Activated naive CD8-positive, alpha-beta T cell treated with anti-CD3 and anti-CD28 coated beads, Interleukin-2, amount 10 ng/mL, durations not matched to agents 7 days and 5 days (primary cell): Measurements from ENCODE around the gene PARVG. TPM values are rescaled to one million over a fixed set of nuclear protein-coding genes. Genes with fewer than 3 reads are reported as not detected.

Experiments used
- ATAC-seq: fragments of 150-1000 bp; cut with Tn5 transposase; one replicate; pipeline ENCODE4 v1.10.0; 2021; ENCODE audit warnings: low read depth, moderate library complexity
- POLR2A ChIA-PET: fragments of 350-600 bp; sonication (Branson Sonifier 250); formaldehyde crosslinking; loops from one replicate; lab custom pipeline; 2021; ENCODE audit warnings: antibody characterized with exemption; lab: Charles Lee
- DNase-seq: peaks from one replicate; pipeline ENCODE4 v3.0.0; 2021
- H3K27ac Mint-ChIP-seq: one replicate; pipeline ENCODE4 v1.8.0; 2022; ENCODE audit warnings: mild to moderate bottlenecking, mixed read lengths
- H3K27me3 Mint-ChIP-seq: one replicate; pipeline ENCODE4 v1.8.0; 2022; ENCODE audit warnings: mild to moderate bottlenecking, moderate library complexity, mixed read lengths
- H3K36me3 Mint-ChIP-seq: one replicate; pipeline ENCODE4 v1.8.0; 2021; ENCODE audit warnings: mild to moderate bottlenecking, mixed read lengths
- H3K4me1 Mint-ChIP-seq: one replicate; pipeline ENCODE4 v1.8.0; 2021; ENCODE audit warnings: mixed read lengths
- H3K4me3 Mint-ChIP-seq: one replicate; pipeline ENCODE4 v1.8.0; 2022; ENCODE audit warnings: mild to moderate bottlenecking, moderate library complexity, mixed read lengths
- H3K9me3 Mint-ChIP-seq: one replicate; pipeline ENCODE4 v1.8.0; 2021; ENCODE audit warnings: mixed read lengths
- total RNA-seq, 2 experiments: library from RNA; stranded (reverse); gene quantifications; one replicate each; pipeline ENCODE4 v1.2.3, GENCODE V29; 2021

The PARVG gene
- 100 to 1,000 TPM; 238 to 241 TPM for total RNA-seq

- ATAC-seq, result peak; percentile 23
- no peaks in the 10 kb centered on the region for H3K9me3 Mint-ChIP-seq
- POLR2A ChIA-PET, result interaction anchor here (0.6 to 3.1 kb wide), 24 partner anchors 9 to 534 kb away, joined by 3 to 14 read pairs (median 4); partner anchors contain the start of genes PARVB and SAMM50
- H3K4me1 Mint-ChIP-seq, result peaks cover 21% of the 10 kb centered on the region
- peaks cover 6% of the 10 kb centered on the region for H3K36me3 Mint-ChIP-seq
- peaks cover 8% of the 10 kb centered on the region for H3K27me3 Mint-ChIP-seq
- DNase-seq, result no peak
- peak within 1 kb of the TSS; percentile 97 for H3K4me3 Mint-ChIP-seq
- H3K27ac Mint-ChIP-seq, result peak within 1 kb of the TSS; percentile 96
Measured at GRCh38 chr22:44180706-44181032, at the start of gene PARVG. TSS of gene PARVG (plus strand) at chr22:44180925. CDS start at chr22:44183330, 2,405 bp downstream.

DNA sequence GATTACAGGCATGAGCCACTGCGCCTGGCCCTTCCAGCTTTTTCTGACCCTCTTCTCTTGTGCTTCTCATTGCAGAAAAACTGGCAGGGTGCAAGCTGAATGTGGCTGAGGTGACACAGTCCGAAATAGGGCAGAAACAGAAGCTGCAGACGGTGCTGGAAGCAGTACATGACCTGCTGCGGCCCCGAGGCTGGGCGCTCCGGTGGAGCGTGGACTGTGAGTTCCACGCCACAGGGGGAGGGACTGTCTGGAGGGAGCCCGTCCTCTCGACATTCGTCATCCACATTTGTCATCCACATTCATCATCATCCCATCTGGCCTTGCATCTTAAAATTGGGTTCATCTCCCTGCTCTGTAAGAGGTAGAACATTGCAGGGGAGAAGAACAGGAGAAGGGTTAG, 49.3 kb upstream of the PARVG start:
- Mint-ChIP-seq H3K27me3 (no peaks in the 10 kb centered on the region), H3K4me1 (peaks cover 12% of the 10 kb centered on the region), H3K9me3 (peaks cover 11% of the 10 kb centered on the region), H3K4me3 (no peak overlapping the region), H3K36me3 (peaks cover 33% of the 10 kb centered on the region), H3K27ac (no peak overlapping the region)
- ATAC-seq, result no peak
- POLR2A ChIA-PET, result no interaction called here
- no peak for DNase-seq

- peaks cover 35% of the 10 kb centered on the region for H3K36me3 Mint-ChIP-seq
- DNase-seq, result no peak
- H3K27ac Mint-ChIP-seq, result no peak overlapping the region
- H3K4me3 Mint-ChIP-seq, result no peak overlapping the region
- POLR2A ChIA-PET, result no interaction called here
- H3K9me3 Mint-ChIP-seq, result peaks cover 14% of the 10 kb centered on the region
- H3K4me1 Mint-ChIP-seq, result peaks cover 15% of the 10 kb centered on the region
- ATAC-seq, result no peak
- no peaks in the 10 kb centered on the region for H3K27me3 Mint-ChIP-seq
Measured at GRCh38 chr22:44131989-44132685, 48.6 kb upstream of the PARVG start.

GRCh38 chr22:44132724-44133123, 48.0 kb upstream of the PARVG start:
- no peaks in the 10 kb centered on the region for H3K27me3 Mint-ChIP-seq
- peaks cover 37% of the 10 kb centered on the region for H3K36me3 Mint-ChIP-seq
- no peak for DNase-seq

GRCh38 chr22:44133161-44133560, 47.6 kb upstream of the PARVG start:
- ATAC-seq, result no peak
- Mint-ChIP-seq H3K4me3 (no peak overlapping the region), H3K27ac (no peak overlapping the region)

More at GRCh38 chr22:44132724-44133123, 48.0 kb upstream of the PARVG start:
- Mint-ChIP-seq H3K4me1 (peaks cover 13% of the 10 kb centered on the region), H3K4me3 (no peak overlapping the region), H3K9me3 (peaks cover 12% of the 10 kb centered on the region), H3K27ac (no peak overlapping the region)
- POLR2A ChIA-PET, result no interaction called here
- no peak for ATAC-seq

DNA sequence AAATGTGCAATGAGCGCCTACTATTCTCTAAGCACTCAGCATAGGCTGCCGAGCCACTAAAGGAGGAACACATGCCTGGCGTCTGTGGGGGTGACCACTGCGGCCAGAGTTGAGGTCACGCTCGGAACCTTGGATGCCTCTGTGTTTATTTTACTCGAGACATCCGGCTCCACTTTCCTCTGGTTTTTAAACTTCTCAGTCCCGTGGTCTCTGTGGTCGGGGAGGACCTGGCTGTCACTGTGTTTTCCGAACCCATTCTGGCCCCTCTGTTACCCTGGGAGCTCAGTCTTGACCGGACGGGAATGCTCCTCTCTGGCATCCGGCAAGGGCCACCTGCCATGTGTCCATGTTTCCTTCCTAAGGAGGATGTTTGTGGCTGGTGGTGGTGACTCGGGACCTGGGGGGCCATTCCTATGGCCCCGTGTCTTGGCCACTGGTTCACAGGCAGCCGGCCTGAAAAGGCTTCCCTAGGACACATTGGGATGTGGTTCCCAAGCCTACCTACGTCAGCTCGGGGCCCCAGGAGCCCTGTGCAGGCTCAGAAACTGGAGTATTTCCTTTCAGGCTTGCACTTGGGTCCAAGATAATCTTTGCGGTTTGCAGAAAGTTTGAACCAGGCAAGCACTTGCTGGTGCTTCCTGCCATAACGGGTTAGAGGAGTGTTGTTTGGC, 46.7 kb upstream of the PARVG start:
- Mint-ChIP-seq H3K9me3 (peaks cover 14% of the 10 kb centered on the region), H3K27ac (no peak overlapping the region), H3K36me3 (peaks cover 45% of the 10 kb centered on the region), H3K4me3 (no peak overlapping the region), H3K27me3 (no peaks in the 10 kb centered on the region), H3K4me1 (peaks cover 13% of the 10 kb centered on the region)
- ATAC-seq (no peak), DNase-seq (no peak)
- POLR2A ChIA-PET, result no interaction called here

More at GRCh38 chr22:44133161-44133560, 47.6 kb upstream of the PARVG start:
- peaks cover 14% of the 10 kb centered on the region for H3K9me3 Mint-ChIP-seq
- no peak for DNase-seq
- H3K36me3 Mint-ChIP-seq, result peaks cover 42% of the 10 kb centered on the region
- H3K27me3 Mint-ChIP-seq, result no peaks in the 10 kb centered on the region
- H3K4me1 Mint-ChIP-seq, result peaks cover 13% of the 10 kb centered on the region
- POLR2A ChIA-PET, result no interaction called here

DNA sequence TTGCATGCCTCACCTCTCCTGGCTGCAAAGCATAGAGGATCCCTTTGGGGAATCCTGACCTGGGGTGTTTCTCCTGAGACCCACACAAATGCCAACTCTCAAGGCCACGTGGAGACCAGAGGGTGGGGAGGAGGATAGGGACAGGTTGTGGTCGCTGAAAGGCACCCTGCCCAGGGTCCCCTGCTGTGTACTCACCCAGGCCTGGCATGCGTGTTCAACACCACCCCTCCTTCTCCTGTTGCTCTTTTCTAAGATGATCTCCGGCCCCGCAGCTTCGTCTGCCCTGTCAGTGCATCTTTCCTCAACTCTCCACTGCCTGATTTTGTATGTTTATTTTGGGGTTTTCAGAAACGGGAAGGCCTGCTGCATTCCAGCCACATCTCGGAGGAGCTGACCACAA, 44.6 kb upstream of the PARVG start:
- H3K27ac Mint-ChIP-seq, result no peak overlapping the region
- H3K4me3 Mint-ChIP-seq, result no peak overlapping the region
- DNase-seq, result no peak
- H3K36me3 Mint-ChIP-seq, result peaks cover 44% of the 10 kb centered on the region
- POLR2A ChIA-PET, result interaction anchor here (1.4 kb wide), 1 partner anchor 45 kb away, joined by 3 read pairs; the partner anchor contains the start of gene PARVG
- ATAC-seq, result no peak
- H3K4me1 Mint-ChIP-seq, result peaks cover 3% of the 10 kb centered on the region
- H3K9me3 Mint-ChIP-seq, result peaks cover 14% of the 10 kb centered on the region
- no peaks in the 10 kb centered on the region for H3K27me3 Mint-ChIP-seq

GRCh38 chr22:44136786-44137185, 43.9 kb upstream of the PARVG start:
- Mint-ChIP-seq H3K4me1 (peaks cover 3% of the 10 kb centered on the region), H3K36me3 (peaks cover 44% of the 10 kb centered on the region), H3K9me3 (peaks cover 14% of the 10 kb centered on the region), H3K27me3 (no peaks in the 10 kb centered on the region), H3K4me3 (no peak overlapping the region), H3K27ac (no peak overlapping the region)
- POLR2A ChIA-PET, result interaction anchor here (1.4 kb wide), 1 partner anchor 45 kb away, joined by 3 read pairs; the partner anchor contains the start of gene PARVG
- DNase-seq (no peak), ATAC-seq (no peak)

- POLR2A ChIA-PET, result interaction anchor here (1.4 kb wide), 1 partner anchor 44 kb away, joined by 3 read pairs; the partner anchor contains the start of gene PARVG
- DNase-seq, result no peak
- Mint-ChIP-seq H3K27me3 (no peaks in the 10 kb centered on the region), H3K36me3 (peaks cover 44% of the 10 kb centered on the region), H3K4me3 (no peak overlapping the region), H3K4me1 (peaks cover 3% of the 10 kb centered on the region), H3K9me3 (peaks cover 14% of the 10 kb centered on the region), H3K27ac (no peak overlapping the region)
- ATAC-seq, result no peak
Measured at GRCh38 chr22:44137415-44137814, 43.3 kb upstream of the PARVG start.

DNA sequence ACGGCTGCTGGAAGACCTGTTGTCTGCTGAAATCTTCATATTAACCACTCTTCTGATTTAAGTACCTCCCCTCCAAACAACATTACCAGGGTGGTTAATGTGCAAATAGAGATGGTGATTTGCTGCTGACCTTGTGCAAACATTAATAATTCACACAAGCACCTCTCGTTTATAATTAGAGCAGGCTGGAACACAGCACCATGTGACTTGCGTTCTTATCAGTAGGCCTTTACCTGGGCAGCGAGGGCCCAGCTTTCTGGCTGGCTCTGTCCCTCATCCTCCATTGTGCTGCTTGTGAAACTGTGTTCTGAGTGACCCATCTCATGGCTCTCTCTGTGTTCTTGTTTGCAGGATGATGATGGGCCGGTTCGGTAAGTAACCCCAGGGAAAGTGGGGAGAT, 41.0 kb upstream of the PARVG start:
- Mint-ChIP-seq H3K36me3 (peaks cover 38% of the 10 kb centered on the region), H3K27me3 (no peaks in the 10 kb centered on the region), H3K9me3 (peaks cover 14% of the 10 kb centered on the region), H3K4me3 (no peak overlapping the region), H3K4me1 (peaks cover 3% of the 10 kb centered on the region), H3K27ac (no peak overlapping the region)
- ATAC-seq (no peak), DNase-seq (no peak)
- POLR2A ChIA-PET, result no interaction called here

GRCh38 chr22:44142421-44143104, 38.2 kb upstream of the PARVG start:
- no peak for DNase-seq
- no peaks in the 10 kb centered on the region for H3K27me3 Mint-ChIP-seq
- H3K27ac Mint-ChIP-seq, result no peak overlapping the region
- H3K36me3 Mint-ChIP-seq, result peaks cover 17% of the 10 kb centered on the region
- no peaks in the 10 kb centered on the region for H3K4me1 Mint-ChIP-seq
- POLR2A ChIA-PET, result interaction anchor here (0.6 kb wide), 1 partner anchor 22 kb away, joined by 3 read pairs; no protein-coding TSS in a partner anchor
- no peak for ATAC-seq
- no peak overlapping the region for H3K4me3 Mint-ChIP-seq
- peaks cover 4% of the 10 kb centered on the region for H3K9me3 Mint-ChIP-seq

GRCh38 chr22:44143105-44143474, 37.6 kb upstream of the PARVG start:
- ATAC-seq (no peak), DNase-seq (no peak)
- Mint-ChIP-seq H3K27ac (no peak overlapping the region), H3K9me3 (peaks cover 2% of the 10 kb centered on the region), H3K4me1 (no peaks in the 10 kb centered on the region), H3K27me3 (no peaks in the 10 kb centered on the region), H3K36me3 (peaks cover 12% of the 10 kb centered on the region), H3K4me3 (no peak overlapping the region)
- POLR2A ChIA-PET, result interaction anchor here (0.6 kb wide), 1 partner anchor 22 kb away, joined by 3 read pairs; no protein-coding TSS in a partner anchor

DNA sequence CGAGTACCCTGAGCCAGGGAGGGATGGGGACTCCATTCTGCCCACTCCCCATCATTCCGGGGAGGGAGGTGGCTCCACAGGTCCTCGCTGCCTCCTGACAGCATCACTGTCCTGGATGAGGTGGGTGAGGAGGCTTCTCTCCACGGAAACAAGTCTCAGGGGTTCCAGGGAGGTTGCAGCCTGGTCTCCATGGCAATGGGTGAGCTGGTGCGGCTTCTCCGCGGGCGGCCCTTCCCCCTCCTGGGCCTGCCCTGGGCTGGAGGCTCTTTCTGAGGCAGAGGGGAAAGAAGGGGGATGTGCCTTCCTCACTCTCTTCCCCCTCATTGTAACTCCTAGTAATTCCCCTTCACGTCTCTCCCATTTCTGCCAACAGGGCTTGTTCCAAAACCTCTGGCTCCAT, 37.1 kb upstream of the PARVG start:
- Mint-ChIP-seq H3K27ac (no peak overlapping the region), H3K4me1 (no peaks in the 10 kb centered on the region), H3K4me3 (no peak overlapping the region), H3K9me3 (peaks cover 2% of the 10 kb centered on the region), H3K36me3 (peaks cover 8% of the 10 kb centered on the region), H3K27me3 (no peaks in the 10 kb centered on the region)
- no peak for DNase-seq
- POLR2A ChIA-PET, result interaction anchor here (0.6 kb wide), 1 partner anchor 21 kb away, joined by 3 read pairs; no protein-coding TSS in a partner anchor
- ATAC-seq, result no peak
